DMS79 treated with DMSO at 0.1 percent for 48 hours (cell line): Measurements from ENCODE around the gene STAG3.

Experiments used
- DNase-seq: peaks from one replicate; lab custom pipeline; 2025; lab: John Stamatoyannopoulos, UW

The STAG3 gene

DNA sequence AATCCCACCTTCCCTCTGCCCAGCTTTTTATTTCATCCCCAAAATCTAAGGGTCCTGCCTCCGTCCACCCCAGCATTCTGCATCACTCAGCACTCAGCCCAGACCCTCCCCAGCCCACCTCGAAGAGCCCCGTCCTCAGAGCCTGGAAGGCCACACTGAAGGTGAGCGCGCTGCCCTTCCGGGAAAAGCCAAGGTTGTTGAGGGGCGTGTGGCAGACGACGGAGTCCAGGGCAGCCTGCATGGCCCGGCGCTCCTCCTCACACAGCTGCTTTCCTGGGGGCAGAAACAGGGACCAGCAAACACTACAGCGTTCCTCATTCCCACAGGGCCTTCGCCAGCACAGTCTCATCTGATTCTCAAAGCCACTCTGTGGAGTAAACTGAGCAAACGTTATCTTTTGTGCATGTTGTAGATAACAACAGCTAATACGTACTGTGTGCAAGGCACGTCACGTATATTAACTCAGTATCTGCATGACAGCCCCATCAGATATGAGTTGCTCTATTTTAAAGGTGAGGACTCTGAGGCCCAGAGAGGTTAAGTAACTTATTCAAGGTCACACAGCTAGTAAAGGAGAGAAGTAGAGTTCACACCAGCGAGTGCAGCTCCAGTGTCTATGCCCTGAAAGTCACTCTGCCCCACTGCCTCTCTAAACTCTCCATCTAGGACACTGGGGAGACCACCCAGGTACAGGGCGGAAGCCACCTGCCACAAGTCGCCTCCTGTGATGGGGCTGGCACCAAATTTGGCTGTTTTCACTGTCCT lies 22.0 kb upstream of the STAG3 start:
- DNase-seq, result no peak

DNA sequence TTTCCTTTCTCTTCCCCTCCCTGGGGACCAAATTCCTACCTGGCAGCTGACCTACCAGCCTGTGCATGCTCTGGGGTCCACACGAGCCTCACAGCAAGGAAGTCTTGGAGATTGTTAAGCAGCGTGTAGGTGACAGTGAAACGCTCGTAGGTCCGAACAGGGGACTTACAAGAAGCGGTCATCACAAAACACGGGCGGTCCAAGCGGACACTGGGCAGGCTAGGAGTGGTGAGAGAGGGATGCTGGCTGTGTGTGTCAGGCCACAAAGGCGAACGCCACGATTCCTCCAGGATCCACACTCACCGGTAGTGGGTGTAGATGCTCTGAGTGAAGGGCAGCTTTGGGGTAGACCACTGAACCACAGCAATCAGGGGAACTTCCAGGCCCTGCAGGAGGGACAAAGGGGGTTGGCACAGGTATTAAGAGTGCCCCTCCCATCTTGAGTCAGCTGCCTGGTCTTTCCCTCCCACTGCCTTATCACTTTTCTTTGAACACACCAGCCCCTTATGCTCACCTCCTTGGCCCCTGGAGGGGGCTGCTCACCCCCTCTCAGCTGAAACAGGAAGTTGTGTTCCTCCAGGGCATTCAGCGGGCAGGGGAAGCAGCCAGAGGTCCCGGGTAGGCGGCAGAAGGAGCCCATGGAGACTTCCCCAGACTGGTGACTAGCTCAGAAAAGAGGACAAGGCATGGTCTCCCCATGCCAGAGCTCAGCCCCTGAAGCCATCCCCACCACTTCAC lies 21.2 kb upstream of the STAG3 start:
- DNase-seq, result no peak

DNA sequence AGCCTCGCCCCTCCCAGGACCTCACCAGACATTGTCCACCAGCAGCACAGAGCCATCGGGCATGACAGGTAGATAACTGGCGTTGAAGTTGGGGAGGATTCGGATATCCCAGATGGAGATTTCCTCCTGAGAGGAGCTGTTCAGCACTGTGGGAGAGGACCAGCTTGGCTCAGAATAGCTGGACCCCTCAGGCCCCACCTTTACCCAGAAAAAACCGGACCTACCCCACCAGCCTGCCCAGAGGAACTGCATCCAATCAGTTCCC lies 20.7 kb upstream of the STAG3 start:
- DNase-seq, result no peak

DNA sequence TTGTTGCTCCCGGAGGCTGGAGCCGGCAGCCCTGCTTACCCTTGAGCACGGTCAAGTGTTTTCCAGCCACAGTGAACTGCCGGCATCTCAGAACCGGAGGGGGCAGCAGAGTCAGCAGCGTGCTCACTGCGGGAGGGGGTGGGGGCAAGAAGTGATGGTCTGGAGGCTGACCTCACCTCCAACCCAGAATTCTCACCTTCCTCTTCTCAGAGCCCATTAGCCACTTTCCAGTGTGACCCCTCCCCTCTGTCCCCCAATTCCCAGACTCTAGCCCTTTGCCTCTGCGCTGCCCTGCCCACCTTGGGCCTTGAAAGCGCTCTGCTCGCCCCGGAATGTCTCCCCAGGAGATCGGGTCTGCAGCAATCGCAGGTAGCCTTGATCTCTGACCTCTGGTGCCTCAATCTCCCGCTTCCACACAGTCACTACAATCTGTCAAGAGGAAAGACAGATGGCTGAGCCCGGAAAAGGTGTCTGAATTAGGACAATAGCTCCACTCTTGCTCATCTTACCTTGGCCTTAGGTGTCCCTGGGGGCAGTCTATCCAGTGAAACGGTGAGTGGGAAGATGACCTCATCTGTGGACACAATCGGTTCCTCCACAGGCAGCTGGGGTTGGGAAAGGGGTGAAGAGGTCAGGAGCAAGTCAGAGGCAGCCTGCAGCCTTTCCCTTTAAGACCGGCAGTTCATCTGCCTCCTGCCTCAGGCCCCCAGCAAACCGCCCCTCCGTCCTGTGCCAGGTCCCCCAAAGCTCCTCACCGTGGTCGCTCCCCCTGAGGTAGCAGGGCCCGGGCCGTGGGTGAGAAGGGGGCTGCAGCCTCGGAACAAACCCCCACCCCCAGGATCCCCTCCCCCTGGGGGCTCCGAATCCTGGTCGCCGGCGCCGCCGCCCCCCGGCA lies 20.1 kb upstream of the STAG3 start:
- DNase-seq, result no peak

DNA sequence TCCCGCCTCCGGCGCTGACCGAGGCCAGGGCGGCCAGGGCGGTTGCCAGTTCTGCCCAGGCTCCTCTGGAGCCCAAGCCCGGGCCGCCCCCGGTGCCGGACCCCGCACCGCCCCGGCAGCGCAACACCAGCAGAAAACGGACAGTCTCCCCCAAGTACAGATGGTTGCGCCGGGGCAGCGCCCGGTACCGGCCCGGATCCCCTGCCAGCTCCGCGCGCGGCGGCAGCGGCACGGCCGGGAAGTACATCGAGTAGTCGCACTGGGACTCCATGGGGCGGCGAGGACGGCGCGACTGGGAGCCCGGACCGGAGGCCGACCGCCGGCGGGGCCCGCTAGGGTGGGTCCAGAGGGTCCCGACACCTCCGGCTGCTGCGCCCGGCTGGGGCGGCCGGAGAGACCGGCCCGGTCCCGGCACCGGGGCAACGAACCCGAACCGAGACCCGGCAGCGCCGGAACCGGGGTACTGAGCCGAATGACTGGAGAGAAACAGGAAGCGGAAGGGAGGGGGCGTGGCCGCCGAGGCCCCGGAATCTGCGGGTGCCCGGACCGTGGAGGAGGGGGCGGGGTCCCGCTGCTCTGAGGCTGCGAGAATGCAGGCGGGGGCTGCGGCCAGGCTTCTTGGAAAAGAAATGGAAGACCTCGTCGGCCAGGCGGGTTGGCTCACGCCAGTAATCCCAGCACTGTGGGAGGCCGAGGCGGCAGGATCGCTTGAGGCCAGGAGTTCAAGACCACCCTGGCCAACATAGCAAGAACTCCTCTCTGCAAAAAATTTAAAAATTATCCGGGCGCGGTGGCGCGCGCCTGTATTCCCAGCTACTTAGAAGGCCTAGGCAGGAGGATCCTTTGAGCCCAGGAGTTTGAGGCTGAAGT lies 19.3 kb upstream of the STAG3 start, which contains the start of gene TRAPPC14:
TSS of gene TRAPPC14 (minus strand) at position 495 of the 870 bp plus-strand sequence. CDS start at position 271, 224 bp downstream.
- peak; percentile 83 for DNase-seq

DNA sequence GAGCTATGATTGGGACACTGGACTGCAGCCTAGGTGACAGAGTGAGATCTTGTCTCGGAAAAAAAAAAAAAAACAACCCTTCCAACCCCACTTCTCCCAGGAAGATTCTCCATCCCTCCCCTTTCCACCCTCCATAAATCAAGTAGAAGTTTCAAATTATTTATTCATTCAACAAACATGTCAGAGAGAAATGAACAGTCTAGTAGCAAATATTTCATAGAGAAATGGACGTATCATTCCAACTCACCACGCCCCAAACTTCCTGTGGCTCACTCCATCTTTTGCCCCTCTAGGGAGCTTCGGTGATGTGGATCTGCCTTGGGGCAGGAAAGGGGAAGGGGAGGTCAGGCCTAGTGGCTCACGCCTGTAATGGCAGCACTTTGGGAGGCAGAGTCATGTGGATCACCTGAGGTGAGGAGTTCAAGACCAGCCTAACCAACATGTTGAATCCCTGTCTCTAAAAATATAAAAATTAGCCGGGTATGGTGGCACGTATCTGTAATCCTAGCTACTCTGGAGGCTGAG lies 18.6 kb upstream of the STAG3 start:
- DNase-seq, result no peak

DNA sequence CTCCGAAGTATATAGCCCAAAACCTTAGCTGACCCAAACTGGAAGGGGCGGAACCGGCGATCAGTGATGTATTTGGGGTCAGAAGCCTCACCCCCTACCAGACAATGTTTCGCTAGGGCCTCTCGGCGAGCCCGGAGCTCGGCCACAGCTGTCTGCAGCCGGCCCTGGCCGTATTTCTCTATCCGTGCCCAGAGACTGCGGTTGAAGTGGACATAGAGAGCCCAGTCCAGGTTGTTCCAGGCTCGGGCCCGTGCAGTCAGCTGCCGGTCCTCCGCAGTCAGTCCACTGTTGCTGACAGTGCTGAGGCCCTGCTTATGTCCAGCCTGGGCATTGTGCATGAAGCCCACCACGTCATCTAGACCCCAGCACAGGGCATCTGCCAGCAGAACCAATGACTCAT lies 17.7 kb upstream of the STAG3 start:
- DNase-seq, result no peak

DNA sequence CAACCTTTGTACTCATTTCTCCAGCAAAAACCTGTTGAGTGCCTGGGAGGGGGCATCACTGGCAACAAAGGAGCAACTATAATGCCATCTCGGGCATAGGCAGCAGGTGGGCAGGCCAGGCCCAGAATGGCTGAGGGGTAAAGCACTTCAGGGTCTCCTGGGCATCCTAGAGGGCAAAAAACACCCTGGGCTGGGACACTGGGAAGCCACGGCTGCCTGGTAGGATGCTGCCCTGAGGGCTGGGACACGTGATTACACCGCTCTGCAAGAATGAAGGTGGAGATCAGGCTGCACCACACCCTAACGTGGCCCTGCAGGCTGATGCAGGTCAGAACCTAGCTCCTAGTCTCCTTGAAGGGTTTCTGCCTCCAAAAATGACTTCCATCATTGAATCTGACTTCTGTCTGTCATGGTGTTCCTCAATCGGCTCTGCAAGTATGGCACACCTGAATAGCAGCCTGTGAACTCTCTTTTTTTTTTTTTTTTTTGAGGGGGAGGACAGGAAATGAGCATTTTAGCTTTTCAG lies 14.6 kb upstream of the STAG3 start:
- DNase-seq, result no peak

DNA sequence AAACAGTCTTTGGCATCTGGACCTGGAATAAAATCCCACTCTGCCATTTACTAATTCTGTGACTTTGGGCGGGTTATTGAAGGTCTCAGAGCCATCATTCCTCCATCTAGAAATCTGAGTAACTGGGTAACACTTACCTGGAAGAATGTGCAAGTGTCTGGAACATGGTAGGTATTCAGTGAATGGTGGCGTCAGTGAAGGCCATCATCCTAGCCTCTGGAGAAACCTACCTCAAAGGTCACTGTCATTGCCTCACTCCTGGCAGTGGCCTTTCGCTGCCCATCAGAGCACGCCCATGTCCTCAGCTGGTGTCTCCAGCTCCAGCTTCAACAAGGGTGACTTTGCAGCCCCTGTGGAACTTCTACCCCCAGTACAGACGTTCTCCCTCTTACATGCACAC lies 13.8 kb upstream of the STAG3 start:
- DNase-seq, result no peak

DNA sequence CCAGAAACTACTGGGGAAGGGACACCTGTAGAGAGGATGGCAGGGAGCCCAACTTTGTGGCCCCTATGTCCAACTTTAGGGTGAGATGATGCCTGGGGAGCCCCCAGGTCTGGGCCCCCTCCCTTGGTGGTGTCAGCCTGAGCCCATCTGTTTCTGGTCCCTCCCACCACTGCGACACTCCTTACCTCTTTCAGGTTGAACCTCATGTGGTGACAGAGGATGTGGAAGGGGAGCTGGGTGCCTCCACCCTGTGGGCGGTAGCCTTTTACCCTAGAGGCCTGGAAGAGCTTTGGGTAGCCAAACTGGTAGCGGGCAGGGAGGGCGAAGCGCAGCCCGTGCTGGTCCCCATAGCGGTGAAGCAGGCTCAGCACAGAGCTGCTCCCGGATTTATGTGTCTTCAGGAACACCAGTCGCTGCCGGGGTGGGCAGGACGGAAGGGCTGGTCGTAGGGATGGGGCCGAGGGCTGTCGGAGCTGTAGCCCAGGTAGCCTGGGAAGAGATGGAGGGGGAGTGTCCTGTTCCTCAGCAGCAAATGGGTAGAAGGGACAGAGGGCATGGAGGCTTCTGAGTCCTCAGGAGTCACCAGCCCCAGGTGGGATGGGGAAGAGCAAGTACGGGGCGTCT lies 11.3 kb upstream of the STAG3 start:
- DNase-seq, result no peak

DNA sequence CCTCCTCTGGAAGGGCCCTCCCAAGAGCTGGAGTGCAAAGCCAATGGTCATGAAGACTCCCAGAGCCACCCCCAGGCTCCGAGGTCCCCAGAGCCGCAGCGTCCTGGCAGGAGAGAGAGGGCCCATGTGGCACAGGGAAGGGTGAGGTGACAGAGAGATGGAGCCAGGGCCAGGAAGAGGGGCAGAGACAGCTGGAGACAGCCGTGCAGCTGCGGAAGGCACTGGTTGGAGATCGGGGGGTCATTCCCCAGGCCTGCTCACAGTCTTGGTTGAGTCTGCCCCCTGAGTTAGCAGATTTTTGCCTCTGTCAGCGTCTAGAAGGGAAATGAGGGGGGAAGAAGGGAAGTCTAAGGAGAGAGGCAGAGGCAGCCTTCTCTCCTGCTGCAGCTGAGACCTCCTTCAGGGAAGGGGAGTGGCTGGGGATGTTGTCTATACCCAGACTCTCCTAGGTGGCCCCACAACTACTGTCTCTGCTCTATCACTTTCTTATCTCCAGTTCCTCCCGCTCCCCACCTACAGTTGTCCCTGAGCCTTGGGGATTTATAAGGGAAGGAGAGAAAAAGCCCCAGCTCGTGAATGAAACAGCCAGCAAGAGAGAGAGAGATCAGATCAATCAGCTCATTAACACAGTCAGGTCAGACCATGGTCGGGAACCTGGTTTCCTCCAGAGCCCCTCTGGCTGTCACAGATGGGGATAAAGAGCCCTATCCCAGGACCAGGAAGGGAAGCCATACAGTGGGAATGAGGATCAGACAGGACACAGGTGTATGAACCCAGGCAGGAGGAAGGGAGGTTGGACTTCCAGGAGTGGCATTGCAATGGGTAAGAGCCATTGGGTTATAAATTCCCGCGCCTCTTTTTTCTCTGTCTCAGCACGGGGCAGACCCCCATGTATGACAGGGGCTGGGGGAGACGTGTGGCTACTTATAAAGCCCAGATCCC lies 10.5 kb upstream of the STAG3 start:
- no peak for DNase-seq

DNA sequence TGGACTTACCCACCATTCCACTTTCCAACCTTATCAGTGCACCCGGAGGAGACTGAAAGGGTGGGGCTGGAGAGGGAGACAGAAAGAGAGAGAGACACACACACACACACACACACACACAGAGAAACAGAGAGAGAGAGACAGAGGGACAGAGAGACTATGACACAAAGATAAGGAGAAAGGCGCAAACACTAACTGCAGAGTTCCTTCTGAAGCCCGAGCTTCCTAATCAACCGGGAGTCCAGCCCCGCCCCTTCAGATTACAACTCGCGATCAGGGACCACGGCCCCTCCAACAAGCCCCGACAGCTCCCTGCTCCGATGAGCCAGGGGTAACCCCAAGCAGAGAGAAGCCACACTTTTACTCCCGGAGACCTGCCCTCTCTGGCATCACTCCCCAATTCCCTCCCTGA lies 9.8 kb upstream of the STAG3 start:
- DNase-seq, result peak; percentile 20

DNA sequence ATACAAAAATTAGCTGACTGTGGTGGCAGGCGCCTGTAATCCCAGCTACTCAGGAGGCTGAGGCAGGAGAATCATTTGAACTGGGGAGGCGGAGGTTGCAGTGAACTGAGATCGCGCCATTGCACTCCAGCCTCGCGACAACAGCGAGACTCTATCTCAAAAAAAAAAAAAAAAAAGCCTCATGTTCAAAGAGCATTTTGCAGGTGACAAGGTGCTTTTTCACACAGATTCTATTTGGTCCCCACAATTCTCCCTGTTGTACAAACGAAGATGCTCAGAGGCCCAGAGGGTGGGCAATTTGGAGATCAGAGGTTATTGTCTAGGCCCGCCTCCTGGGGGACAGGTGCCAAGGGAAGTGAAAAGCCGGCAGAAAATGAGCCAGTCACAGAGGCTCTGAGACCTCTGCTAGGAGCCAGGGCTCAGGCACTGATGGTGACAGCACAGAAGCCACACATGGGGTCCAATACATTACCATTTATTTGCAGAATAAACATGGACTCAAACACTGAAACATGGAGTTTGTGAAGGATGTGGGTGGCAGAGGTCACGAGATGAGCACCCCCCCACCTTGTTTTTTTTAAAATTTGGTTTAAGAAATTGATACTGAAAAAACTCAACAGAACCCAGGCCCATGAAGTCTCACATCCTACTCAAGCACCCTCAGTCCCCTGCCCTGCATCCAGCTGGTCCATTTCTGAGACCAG lies 8.4 kb upstream of the STAG3 start:
- no peak for DNase-seq

DNA sequence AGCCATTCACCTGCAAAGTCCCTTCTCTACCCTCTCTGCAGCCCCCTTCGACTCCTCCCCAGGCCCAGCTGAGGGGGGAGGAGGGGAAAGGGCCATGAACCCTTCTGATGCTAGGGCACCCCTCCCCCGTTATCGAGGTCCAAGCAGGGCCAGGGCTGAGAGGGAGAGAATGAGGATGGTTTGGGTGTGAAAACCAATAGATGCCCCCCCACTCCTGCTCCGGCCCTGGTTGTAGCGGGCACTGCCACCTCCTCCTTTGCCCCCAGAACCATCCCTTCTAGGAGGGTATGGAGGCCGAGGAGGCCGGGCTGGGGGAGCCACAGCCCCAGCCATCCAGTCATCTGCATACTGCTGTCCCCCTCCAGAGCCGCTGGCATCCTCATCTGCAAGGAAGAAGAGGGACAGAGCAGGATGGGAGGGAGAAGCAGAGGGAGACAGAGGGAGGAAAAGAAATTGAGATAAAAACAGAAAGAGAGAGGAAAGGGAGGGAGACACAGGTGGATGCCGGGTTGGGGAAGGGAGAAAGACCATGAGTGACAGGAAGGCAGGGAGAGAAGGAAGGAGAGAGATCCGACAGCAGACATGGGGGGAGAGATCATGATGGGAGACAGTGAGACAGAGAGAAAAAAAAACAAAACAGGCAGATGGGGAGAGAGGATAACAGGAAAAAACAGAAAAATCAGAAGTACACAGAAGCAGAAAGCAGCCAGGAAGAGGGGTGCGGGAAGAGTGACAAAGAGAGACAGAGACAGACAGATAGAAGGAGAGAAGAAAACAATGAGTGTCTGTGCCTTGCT lies 7.4 kb upstream of the STAG3 start:
- DNase-seq, result no peak

DNA sequence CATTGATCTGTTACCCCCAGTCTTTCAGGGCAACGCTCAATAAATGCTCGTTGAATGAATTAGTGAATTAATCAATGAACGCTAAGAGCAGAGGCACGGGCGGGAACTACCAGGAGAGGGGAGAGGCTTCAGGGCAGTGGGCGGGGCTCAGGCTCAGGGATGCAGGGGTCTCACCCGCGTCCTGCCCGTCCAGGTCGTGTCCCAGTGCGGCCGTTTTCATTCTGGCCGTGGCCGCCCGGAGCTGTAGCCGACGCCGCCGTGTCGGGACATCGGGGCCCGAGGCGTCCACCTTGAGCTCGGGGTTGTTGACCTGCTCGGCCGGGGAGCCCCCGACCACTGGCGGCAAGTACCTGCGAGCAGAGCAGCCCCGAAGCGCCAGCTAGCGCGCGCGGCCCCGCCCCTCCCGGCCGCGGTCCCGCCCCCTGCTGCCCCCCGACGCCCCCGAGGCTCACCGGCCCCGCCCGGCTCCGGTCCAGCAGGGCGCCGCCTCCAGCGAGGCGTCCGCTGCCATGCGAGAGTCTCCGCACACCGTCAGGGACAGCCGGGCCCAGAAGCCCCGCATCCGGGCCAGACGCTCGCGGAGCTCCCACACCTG lies 6.5 kb upstream of the STAG3 start:
- DNase-seq, result no peak

DNA sequence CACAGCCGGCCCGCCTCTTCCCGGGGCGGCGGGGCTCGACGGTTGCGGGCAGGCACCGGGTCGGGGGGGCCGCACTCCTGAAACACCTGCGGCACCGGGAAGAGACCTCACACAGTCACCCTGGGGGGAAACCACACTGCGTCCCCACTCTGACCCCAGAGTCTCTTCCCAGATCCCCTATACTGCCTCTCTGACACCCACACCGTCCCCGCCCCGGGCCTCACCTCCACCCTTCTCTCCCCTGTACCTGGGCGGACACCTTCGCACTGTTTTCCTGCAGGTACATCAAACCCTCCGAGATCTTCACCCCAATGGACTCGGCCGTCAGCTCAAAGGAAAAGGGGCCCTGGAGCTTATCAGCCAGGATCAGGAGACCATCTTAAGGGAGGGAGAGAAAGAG lies 5.9 kb upstream of the STAG3 start:
- DNase-seq, result no peak

DNA sequence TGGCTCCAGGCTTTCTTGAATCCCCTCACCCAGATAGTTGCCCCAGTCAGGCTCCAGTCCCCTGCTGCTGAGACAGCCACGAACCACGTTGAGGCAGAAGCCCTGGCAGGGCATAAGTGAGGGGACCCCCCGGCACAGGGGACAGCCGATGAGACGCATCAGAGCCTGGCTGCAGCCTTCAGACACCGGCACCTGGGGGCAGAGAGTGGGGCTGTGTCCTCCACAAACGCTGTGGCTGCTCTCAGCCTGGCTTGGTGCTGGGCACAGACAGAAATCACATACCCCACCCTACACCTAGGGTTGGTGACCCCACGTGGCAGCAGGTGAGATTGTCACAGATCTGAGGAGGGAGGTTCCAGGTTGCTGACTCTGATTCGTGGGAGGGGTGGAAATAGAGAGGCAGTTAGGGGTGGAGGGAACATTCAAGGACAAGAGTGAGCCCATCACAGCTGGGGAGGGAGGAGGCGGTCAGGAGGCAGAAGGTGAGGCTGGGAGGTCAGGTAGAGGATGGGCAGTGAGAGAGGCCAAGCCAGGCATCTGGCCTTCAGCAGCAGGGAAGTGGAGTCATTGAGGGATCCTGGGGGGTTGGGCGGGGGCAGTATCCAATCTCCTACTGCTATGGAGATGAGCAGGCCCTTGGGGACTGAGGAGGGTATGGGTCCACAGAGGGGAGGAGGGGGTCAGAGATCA lies 3.8 kb upstream of the STAG3 start:
- DNase-seq, result no peak
